Measurements from ENCODE around the gene PHGDH.

DNA sequence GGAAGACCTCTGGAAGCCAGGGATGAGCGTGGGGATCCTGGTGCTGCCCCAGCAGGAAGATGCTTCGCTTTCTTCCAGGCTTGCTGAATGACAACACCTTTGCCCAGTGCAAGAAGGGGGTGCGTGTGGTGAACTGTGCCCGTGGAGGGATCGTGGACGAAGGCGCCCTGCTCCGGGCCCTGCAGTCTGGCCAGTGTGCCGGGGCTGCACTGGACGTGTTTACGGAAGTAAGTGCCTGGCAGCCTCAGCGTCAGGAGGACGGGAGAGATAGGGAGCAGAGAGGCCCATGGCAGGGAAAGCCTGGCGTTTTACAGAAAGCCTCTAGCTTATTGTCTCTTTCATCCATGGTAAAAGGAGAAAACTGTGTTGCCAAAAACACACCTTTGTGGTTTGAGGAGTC is 23.5 kb downstream of the PHGDH start:
- TF ChIP-seq CTCF (IDR thresholded peaks at IDR 0.05; ENCODE audit: insufficient read depth, low read length) (no peak), POLR2AphosphoS5 (IDR thresholded peaks at IDR 0.05; ENCODE audit: low read depth) (no peak), SPI1 (IDR thresholded peaks at IDR 0.05; ENCODE audit: borderline replicate concordance, low read depth) (no peak), GABPA (IDR thresholded peaks at IDR 0.05; ENCODE audit: low read depth) (no peak)
- TF ChIP-seq, protein P1, sequence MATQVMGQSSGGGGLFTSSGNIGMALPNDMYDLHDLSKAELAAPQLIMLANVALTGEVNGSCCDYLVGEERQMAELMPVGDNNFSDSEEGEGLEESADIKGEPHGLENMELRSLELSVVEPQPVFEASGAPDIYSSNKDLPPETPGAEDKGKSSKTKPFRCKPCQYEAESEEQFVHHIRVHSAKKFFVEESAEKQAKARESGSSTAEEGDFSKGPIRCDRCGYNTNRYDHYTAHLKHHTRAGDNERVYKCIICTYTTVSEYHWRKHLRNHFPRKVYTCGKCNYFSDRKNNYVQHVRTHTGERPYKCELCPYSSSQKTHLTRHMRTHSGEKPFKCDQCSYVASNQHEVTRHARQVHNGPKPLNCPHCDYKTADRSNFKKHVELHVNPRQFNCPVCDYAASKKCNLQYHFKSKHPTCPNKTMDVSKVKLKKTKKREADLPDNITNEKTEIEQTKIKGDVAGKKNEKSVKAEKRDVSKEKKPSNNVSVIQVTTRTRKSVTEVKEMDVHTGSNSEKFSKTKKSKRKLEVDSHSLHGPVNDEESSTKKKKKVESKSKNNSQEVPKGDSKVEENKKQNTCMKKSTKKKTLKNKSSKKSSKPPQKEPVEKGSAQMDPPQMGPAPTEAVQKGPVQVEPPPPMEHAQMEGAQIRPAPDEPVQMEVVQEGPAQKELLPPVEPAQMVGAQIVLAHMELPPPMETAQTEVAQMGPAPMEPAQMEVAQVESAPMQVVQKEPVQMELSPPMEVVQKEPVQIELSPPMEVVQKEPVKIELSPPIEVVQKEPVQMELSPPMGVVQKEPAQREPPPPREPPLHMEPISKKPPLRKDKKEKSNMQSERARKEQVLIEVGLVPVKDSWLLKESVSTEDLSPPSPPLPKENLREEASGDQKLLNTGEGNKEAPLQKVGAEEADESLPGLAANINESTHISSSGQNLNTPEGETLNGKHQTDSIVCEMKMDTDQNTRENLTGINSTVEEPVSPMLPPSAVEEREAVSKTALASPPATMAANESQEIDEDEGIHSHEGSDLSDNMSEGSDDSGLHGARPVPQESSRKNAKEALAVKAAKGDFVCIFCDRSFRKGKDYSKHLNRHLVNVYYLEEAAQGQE (IDR thresholded peaks at IDR 0.05; ENCODE audit: insufficient replicate concordance, low read depth): no peak

Measured in HL-60 (cell line).